K562 (cell line): ENCODE results near the gene LST1. TPM values are rescaled to one million over a fixed set of nuclear protein-coding genes. Genes with fewer than 3 reads are reported as not detected.
A peak's percentile ranks its signal among the peaks of the same experiment; 100 is the strongest.

Experiments used
- ELF4 ChIP-seq: fragments of 450-650 bp; formaldehyde crosslinking; IDR thresholded peaks from 2 replicates; pipeline ENCODE4 v1.4.0; 2022; ENCODE audit warnings: missing genetic modification characterization
- ETV5 ChIP-seq: sonication (generic); formaldehyde crosslinking; IDR thresholded peaks from 2 replicates; pipeline ENCODE4 v1.4.0; 2020; ENCODE audit warnings: low read depth, mild to moderate bottlenecking, missing genetic modification reagents
- GATAD2A ChIP-seq: fragments of 450-650 bp; IDR thresholded peaks from 2 replicates; pipeline ENCODE4 v1.6.1; 2017
- HINFP ChIP-seq: fragments of 450-650 bp; conservative IDR thresholded peaks from 2 replicates; pipeline ENCODE4 v1.6.1; 2016; ENCODE audit warnings: missing genetic modification characterization, low read depth, mild to moderate bottlenecking, control low read depth, missing compliant biosample characterization
- NCOR1 ChIP-seq: fragments of 450-650 bp; IDR thresholded peaks from 2 replicates; pipeline ENCODE4 v1.6.1; 2016; ENCODE audit warnings: mild to moderate bottlenecking, moderate library complexity
- NFE2L1 ChIP-seq: fragments of 450-650 bp; IDR thresholded peaks from 2 replicates; pipeline ENCODE4 v1.6.1; 2016; ENCODE audit warnings: missing genetic modification characterization, low read depth, mild to moderate bottlenecking, missing compliant biosample characterization, moderate library complexity, borderline replicate concordance
- PHB ChIP-seq: fragments of 250-450 bp; sonication (Bioruptor Pico); IDR thresholded peaks from 2 replicates; pipeline ENCODE4 v1.5.0; 2021
- PRDM10 ChIP-seq: fragments of 450-650 bp; IDR thresholded peaks from 2 replicates; pipeline ENCODE4 v1.6.1; 2018; ENCODE audit not compliant: partially characterized antibody
- REST ChIP-seq, 2 experiments: fragments of 450-650 bp; formaldehyde crosslinking in 1 of 2; IDR thresholded peaks; 2 replicates each; pipeline versions ENCODE4 v1.4.0 to v1.6.1; 2014 to 2020; ENCODE audit warnings: mild to moderate bottlenecking in 2 of 2, borderline replicate concordance in 1 of 2, low read depth in 1 of 2
- THAP7 ChIP-seq: fragments of 250-450 bp; sonication (Bioruptor Pico); IDR thresholded peaks from 2 replicates; pipeline ENCODE4 v1.5.0; 2021
- ZBTB12 ChIP-seq: fragments of 250-450 bp; sonication (Bioruptor Pico); IDR thresholded peaks from 2 replicates; pipeline ENCODE4 v1.4.0; 2020
- polyA plus RNA-seq, 8 experiments: library from polyadenylated mRNA; depleted of rRNA in 4 of 8; stranded (reverse) in 5 of 8; unstranded in 3 of 8; fragments of >200 nt; fragmentation: Nextera tagmentation in 2 of 8; fragmentation: Illumina TruSeq in 1 of 8; extraction: Ambion mirVana in 2 of 8; extraction: Trizol in 1 of 8; gene quantifications; 2 replicates each; pipeline versions ENCODE4 v1.2.1 to v1.2.3, GENCODE V29; 2011 to 2014; ENCODE audit warnings: inconsistent platforms in 1 of 8, missing spikeins in 1 of 8
- total RNA-seq, 7 experiments: library from RNA; depleted of rRNA in 6 of 7; stranded (reverse); fragments of >200 nt in 6 of 7; fragmentation: Illumina TruSeq in 2 of 7; extraction: Trizol in 2 of 7; gene quantifications; 2 replicates each; pipeline versions ENCODE4 v1.2.1 to v1.2.3, GENCODE V29; 2011 to 2021; ENCODE audit warnings: low replicate concordance in 1 of 7

The LST1 gene
- total and polyA plus RNA-seq, 9 of the 15 experiments (the other 6 are each of a cell fraction or from before 2014, with no cell fraction given) = 0.82 to 7.8 (median 1.7) TPM

GRCh38 chr6:31620586-31621319, 34.7 kb downstream of the LST1 start, which contains the start of gene PRRC2A (continued):
- TF ChIP-seq PRDM10 (peak; percentile 27), ELF4 (peak; percentile 58; the same call in 1 of the 2 replicates), NCOR1 (peak; percentile 78), GATAD2A (peak; percentile 97), REST (IDR thresholded peaks at IDR 0.05; ENCODE audit: borderline replicate concordance) (no peak), REST (CRISPR knock-in tag; IDR thresholded peaks at IDR 0.05; ENCODE audit: low read depth) (peak; percentile 65; the same call in 1 of the 2 replicates), PHB (CRISPR knock-in tag) (peak; percentile 53; the same call in 1 of the 2 replicates), ZBTB12 (no peak), NFE2L1 (tag) (no peak), THAP7 (peak; percentile 68; the same call in 1 of the 2 replicates), HINFP (no peak), ETV5 (CRISPR knock-in tag) (0 out of 2 replicates have a peak, but pooled peaks have one; percentile 61)
